Measurements from ENCODE around the gene RGP1.
A peak's percentile ranks its signal among the peaks of the same experiment; 100 is the strongest.

Gene RGP1

GRCh38 chr9:35776018-35776417 lies 26.9 kb downstream of the RGP1 start (continued):
- TF ChIP-seq PRDM10 (tag by site-specific recombination; IDR thresholded peaks at IDR 0.05) (peak; percentile 62), ZNF132 (tag by site-specific recombination; IDR thresholded peaks at IDR 0.05; ENCODE audit: borderline replicate concordance) (no peak), ZNF624 (tag by site-specific recombination; IDR thresholded peaks at IDR 0.05) (no peak), ZNF664 (tag by site-specific recombination; IDR thresholded peaks at IDR 0.05) (no peak), ZNF670 (tag by site-specific recombination; IDR thresholded peaks at IDR 0.05; ENCODE audit: low read depth) (no peak), ZNF48 (tag by site-specific recombination; IDR thresholded peaks at IDR 0.05) (no peak), INSM2 (tag by site-specific recombination; IDR thresholded peaks at IDR 0.05) (0 out of 2 replicates have a peak, but pooled peaks have one; percentile 30), ZNF10 (tag by site-specific recombination; IDR thresholded peaks at IDR 0.05) (peak; percentile 91), ZBTB26 (tag by site-specific recombination; optimal IDR thresholded peaks at IDR 0.05) (no peak), EGR2 (tag by site-specific recombination; IDR thresholded peaks at IDR 0.05; ENCODE audit: low read depth) (peak; percentile 69), ZSCAN16 (tag by site-specific recombination; IDR thresholded peaks at IDR 0.05) (no peak), ZFP41 (tag by site-specific recombination; IDR thresholded peaks at IDR 0.05; ENCODE audit: borderline replicate concordance) (no peak), OSR2 (tag by site-specific recombination; IDR thresholded peaks at IDR 0.05) (peak; percentile 60), ZBTB8A (tag by site-specific recombination; IDR thresholded peaks at IDR 0.05) (peak; percentile 46; the same call in 1 of the 2 replicates), FEZF1 (tag by site-specific recombination; IDR thresholded peaks at IDR 0.05) (peak; percentile 44; the same call in 1 of the 2 replicates), ZNF707 (tag by site-specific recombination; IDR thresholded peaks at IDR 0.05) (no peak), ZNF366 (tag by site-specific recombination; conservative IDR thresholded peaks at IDR 0.05) (no peak), REPIN1 (tag by site-specific recombination; IDR thresholded peaks at IDR 0.05; ENCODE audit: low read depth) (no peak), ZNF311 (tag by site-specific recombination; IDR thresholded peaks at IDR 0.05; ENCODE audit: borderline replicate concordance) (no peak), ZNF121 (tag by site-specific recombination; IDR thresholded peaks at IDR 0.05) (no peak), ZNF654 (tag by site-specific recombination; IDR thresholded peaks at IDR 0.05; ENCODE audit: low read depth) (no peak), ZNF433 (tag by site-specific recombination; IDR thresholded peaks at IDR 0.05; ENCODE audit: low read depth) (no peak), GFI1B (tag by site-specific recombination; IDR thresholded peaks at IDR 0.05) (no peak), ZNF169 (tag by site-specific recombination; IDR thresholded peaks at IDR 0.05) (no peak), ZNF600 (tag by site-specific recombination; IDR thresholded peaks at IDR 0.05) (peak; percentile 80), PRDM1 (tag by site-specific recombination; IDR thresholded peaks at IDR 0.05) (no peak), ZNF280C (tag by site-specific recombination; IDR thresholded peaks at IDR 0.05) (no peak), ZFHX2 (tag by site-specific recombination; conservative IDR thresholded peaks at IDR 0.05) (peak; percentile 55; the same call in 1 of the 2 replicates), ZNF114 (tag by site-specific recombination; IDR thresholded peaks at IDR 0.05) (no peak), ZSCAN23 (tag by site-specific recombination; IDR thresholded peaks at IDR 0.05) (no peak), ZNF521 (tag by site-specific recombination; IDR thresholded peaks at IDR 0.05) (no peak), RBAK (tag by site-specific recombination; IDR thresholded peaks at IDR 0.05) (no peak), SCRT2 (tag by site-specific recombination; IDR thresholded peaks at IDR 0.05) (peak; percentile 15; the same call in 1 of the 2 replicates), SP3 (tag by site-specific recombination; IDR thresholded peaks at IDR 0.05) (no peak)

Measured in HEK293 (cell line).